Measurements from ENCODE around the gene AK9. TPM values are rescaled to one million over a fixed set of nuclear protein-coding genes. Genes with fewer than 3 reads are reported as not detected.

The AK9 gene
- total and polyA plus RNA-seq, 2 of the 4 experiments (the other 2 are of a cell fraction), result 1.7 to 1.8 TPM

DNA sequence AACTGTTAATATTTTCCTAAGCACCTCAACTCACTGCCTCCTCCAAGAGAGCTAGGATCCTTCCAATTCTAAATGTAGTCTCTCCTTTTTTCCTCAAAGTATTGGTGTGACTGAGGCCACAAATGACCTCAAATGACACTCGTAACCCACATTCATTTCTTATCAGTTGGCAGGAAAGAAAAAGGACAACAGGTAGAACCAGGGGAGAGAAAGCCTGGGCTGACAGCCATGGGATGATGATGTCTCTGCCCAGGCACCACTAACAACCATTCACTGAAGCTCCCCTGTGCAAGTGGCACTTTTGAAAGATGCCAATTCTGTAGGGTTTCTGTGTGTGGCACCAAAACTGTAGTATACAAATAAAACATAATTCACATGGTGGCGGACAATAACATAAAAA lies 215.4 kb downstream of the AK9 start:
- H2BK15ac ChIP-seq (ENCODE audit: low read depth, low read length), result no peak overlapping the region
- no peak overlapping the region for H4K8ac ChIP-seq (ENCODE audit: low read depth in 2 of 2, low read length in 2 of 2)
- H3K36me3 ChIP-seq (ENCODE audit: control insufficient read depth, insufficient read depth, low read length), result peaks cover 39% of the 10 kb centered on the region
- H3K27me3 ChIP-seq (ENCODE audit: control insufficient read depth, insufficient read depth, low read length), result no peaks in the 10 kb centered on the region
- WGBS, 2 experiments (ENCODE audit: extremely low coverage in 2 of 2, insufficient read length in 1 of 2), result no CpG with 5 or more reads among the region's 2 CpGs
- H2AFZ ChIP-seq (replicated peaks; ENCODE audit: low read length, poor library complexity), result no peak overlapping the region
- H4K5ac ChIP-seq (ENCODE audit: low read depth, low read length), result no peak overlapping the region
- H3K56ac ChIP-seq (ENCODE audit: extremely low read depth, insufficient read depth, low read length), result no peak overlapping the region
- no peak overlapping the region for H2BK20ac ChIP-seq (ENCODE audit: low read depth, low read length)
- peaks cover 13% of the 10 kb centered on the region for H3K9me1 ChIP-seq (ENCODE audit: insufficient read depth, low read length)
- no peak overlapping the region for H3K27ac ChIP-seq (ENCODE audit: insufficient read depth, low read length)
- no peak overlapping the region for H2AK5ac ChIP-seq (ENCODE audit: low read depth, low read length)
- H3K4me1 ChIP-seq (ENCODE audit: control insufficient read depth, insufficient read depth, low read length), result peaks cover 7% of the 10 kb centered on the region
- no peak overlapping the region for H3K4ac ChIP-seq (ENCODE audit: low read depth, low read length)
- no peak overlapping the region for H3K4me2 ChIP-seq (ENCODE audit: low read depth, low read length)
- no peak overlapping the region for H2BK120ac ChIP-seq (ENCODE audit: low read depth, low read length)
- no peak overlapping the region for H3K4me3 ChIP-seq (ENCODE audit: insufficient read depth, low read depth, low read length)
- no peak overlapping the region for H3K23ac ChIP-seq (ENCODE audit: low read depth, low read length)
- peaks cover 40 to 49% of the 10 kb centered on the region in 2 experiments for H3K79me1 ChIP-seq (ENCODE audit: low read depth in 1 of 2, low read length in 2 of 2)
- ChIA-PET CTCF (no interaction called here), POLR2A (ENCODE audit: unreplicated experiment) (no interaction called here)
- H2BK5ac ChIP-seq (ENCODE audit: low read depth, low read length, poor library complexity, severe bottlenecking), result no peak overlapping the region
- H4K91ac ChIP-seq (ENCODE audit: insufficient read depth, low read depth, low read length), result no peak overlapping the region
- no peak overlapping the region for H3K9ac ChIP-seq (ENCODE audit: low read depth, low read length)
- in situ Hi-C loops (cut with MboI; ENCODE audit: low sequenced_read_pairs), result no loop called here
- no peak for DNase-seq
- dilution Hi-C loops (cut with HindIII; ENCODE audit: low sequenced_read_pairs, unreplicated experiment), result no loop called here
- no peak overlapping the region for H3K14ac ChIP-seq (replicated peaks; ENCODE audit: low read depth, low read length)
- H3K9me3 ChIP-seq (ENCODE audit: control insufficient read depth, insufficient read depth, low read length), result no peaks in the 10 kb centered on the region
- intact Hi-C loops (cut with micrococcal nuclease), result no loop called here
- peaks cover 7% of the 10 kb centered on the region; the same call in 1 of the 2 replicates for H4K20me1 ChIP-seq (ENCODE audit: insufficient read depth, low read length)
- TF ChIP-seq MXI1 (IDR thresholded peaks at IDR 0.05; ENCODE audit: borderline replicate concordance, low read depth, low read length), result no peak
- TF ChIP-seq RFX5 (IDR thresholded peaks at IDR 0.05; ENCODE audit: low read depth, low read length), result no peak
- TF ChIP-seq CHD1 (IDR thresholded peaks at IDR 0.05; ENCODE audit: low read depth, low read length), result no peak
- TF ChIP-seq RCOR1 (IDR thresholded peaks at IDR 0.05; ENCODE audit: insufficient replicate concordance, low read length), result no peak
- TF ChIP-seq FOS (IDR thresholded peaks at IDR 0.05; ENCODE audit: low read depth, low read length), result no peak
- TF ChIP-seq MAFK (IDR thresholded peaks at IDR 0.05; ENCODE audit: low read depth, low read length), result no peak
- no peak for TF ChIP-seq BHLHE40 (IDR thresholded peaks at IDR 0.05; ENCODE audit: low read depth, low read length)
- no peak overlapping the region for H3K18ac ChIP-seq (ENCODE audit: low read depth, low read length)
- no peak for ATAC-seq (ENCODE audit: low read depth)
- no TSS peak for BruUV-seq (replicated peaks)
- H2AK9ac ChIP-seq (replicated peaks; ENCODE audit: low read depth, low read length, poor library complexity), result no peak overlapping the region
